PFSK-1 (cell line): ENCODE results near the gene XXYLT1.

ENCODE experiments used
- FOXP2 ChIP-seq: optimal IDR thresholded peaks from 2 replicates; pipeline ENCODE3; 2011; ENCODE audit warnings: borderline replicate concordance, control low read depth, inconsistent platforms; ENCODE audit not compliant: insufficient read depth; ENCODE audit errors: extremely low read length, extremely low read depth
- POLR2AphosphoS5 ChIP-seq: IDR thresholded peaks from 2 replicates; pipeline ENCODE4 v1.6.1; 2012; ENCODE audit warnings: low read depth, mild to moderate bottlenecking, control low read depth, low read length, moderate library complexity
- SIN3A ChIP-seq: IDR thresholded peaks from 2 replicates; pipeline ENCODE4 v1.6.1; 2012; ENCODE audit warnings: mild to moderate bottlenecking, low read length, moderate library complexity, borderline replicate concordance; ENCODE audit not compliant: insufficient read depth
- TAF1 ChIP-seq: IDR thresholded peaks from 2 replicates; pipeline ENCODE4 v1.6.1; 2012; ENCODE audit warnings: low read length, control low read depth, borderline replicate concordance; ENCODE audit not compliant: insufficient read depth
- TF ChIP-seq, protein P1 (sequence below), 2 experiments: IDR thresholded peaks; 2 replicates each; pipeline versions ENCODE4 v1.6.1 to v1.8.0; 2011 to 2012; ENCODE audit warnings: low read depth in 2 of 2, low read length in 2 of 2, control low read depth in 1 of 2, inconsistent platforms in 1 of 2, mild to moderate bottlenecking in 1 of 2, moderate library complexity in 1 of 2; ENCODE audit not compliant: insufficient read depth in 1 of 2

DNA sequence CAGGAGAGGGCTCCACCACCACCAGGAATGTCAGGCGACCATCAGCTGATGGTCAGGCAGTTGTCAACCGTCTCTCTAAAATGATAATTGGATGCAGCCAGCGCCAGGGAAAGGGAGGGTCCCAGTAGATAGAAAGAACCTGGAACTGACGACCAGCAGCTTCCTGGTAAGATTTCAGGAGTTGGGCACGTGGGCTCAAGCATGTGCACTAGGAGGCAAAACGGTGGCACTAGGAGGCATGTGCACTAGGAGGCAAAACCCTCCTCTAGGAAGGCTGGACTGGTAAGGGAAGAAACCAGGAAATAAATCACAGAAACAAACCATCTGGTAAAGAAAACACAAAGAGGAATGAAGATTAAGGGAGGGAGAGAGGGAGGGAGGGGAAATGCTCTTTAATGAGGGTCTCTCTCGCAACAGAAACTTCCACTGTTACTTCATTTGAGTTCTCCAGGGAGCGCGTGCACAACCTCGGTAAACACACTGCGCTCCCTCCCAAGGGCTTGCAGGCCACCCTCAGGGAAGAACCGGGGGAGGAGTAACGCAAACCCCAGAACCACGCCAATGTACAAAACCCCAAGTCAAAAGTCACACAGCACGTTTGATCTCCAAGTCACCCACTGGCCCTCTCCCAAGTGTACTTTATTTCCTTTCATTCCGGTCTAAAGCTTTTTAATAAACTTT lies 116.7 kb downstream of the XXYLT1 start:
- TF ChIP-seq, protein P1, sequence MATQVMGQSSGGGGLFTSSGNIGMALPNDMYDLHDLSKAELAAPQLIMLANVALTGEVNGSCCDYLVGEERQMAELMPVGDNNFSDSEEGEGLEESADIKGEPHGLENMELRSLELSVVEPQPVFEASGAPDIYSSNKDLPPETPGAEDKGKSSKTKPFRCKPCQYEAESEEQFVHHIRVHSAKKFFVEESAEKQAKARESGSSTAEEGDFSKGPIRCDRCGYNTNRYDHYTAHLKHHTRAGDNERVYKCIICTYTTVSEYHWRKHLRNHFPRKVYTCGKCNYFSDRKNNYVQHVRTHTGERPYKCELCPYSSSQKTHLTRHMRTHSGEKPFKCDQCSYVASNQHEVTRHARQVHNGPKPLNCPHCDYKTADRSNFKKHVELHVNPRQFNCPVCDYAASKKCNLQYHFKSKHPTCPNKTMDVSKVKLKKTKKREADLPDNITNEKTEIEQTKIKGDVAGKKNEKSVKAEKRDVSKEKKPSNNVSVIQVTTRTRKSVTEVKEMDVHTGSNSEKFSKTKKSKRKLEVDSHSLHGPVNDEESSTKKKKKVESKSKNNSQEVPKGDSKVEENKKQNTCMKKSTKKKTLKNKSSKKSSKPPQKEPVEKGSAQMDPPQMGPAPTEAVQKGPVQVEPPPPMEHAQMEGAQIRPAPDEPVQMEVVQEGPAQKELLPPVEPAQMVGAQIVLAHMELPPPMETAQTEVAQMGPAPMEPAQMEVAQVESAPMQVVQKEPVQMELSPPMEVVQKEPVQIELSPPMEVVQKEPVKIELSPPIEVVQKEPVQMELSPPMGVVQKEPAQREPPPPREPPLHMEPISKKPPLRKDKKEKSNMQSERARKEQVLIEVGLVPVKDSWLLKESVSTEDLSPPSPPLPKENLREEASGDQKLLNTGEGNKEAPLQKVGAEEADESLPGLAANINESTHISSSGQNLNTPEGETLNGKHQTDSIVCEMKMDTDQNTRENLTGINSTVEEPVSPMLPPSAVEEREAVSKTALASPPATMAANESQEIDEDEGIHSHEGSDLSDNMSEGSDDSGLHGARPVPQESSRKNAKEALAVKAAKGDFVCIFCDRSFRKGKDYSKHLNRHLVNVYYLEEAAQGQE (IDR thresholded peaks at IDR 0.05; ENCODE audit: insufficient read depth in 1 of 2, low read depth in 2 of 2, low read length in 2 of 2): no peak
- TF ChIP-seq POLR2AphosphoS5 (no peak), FOXP2 (no peak), TAF1 (no peak), SIN3A (no peak)
